Measurements from ENCODE around the gene PBX4. TPM values are rescaled to one million over a fixed set of nuclear protein-coding genes. Genes with fewer than 3 reads are reported as not detected.

Gene PBX4
- total and polyA plus RNA-seq, 10 of the 15 experiments (the other 5 are each of a cell fraction or from before 2014, with no cell fraction given): 0.18 to 17.3 (median 4.2) TPM

GRCh38 chr19:19532806-19533701 lies 85.4 kb downstream of the PBX4 start (continued):
- TF ChIP-seq ZNF687 (IDR thresholded peaks at IDR 0.05) (no peak), NRF1 (conservative IDR thresholded peaks at IDR 0.05; ENCODE audit: low read depth, low read length) (no peak), USF2 (IDR thresholded peaks at IDR 0.05; ENCODE audit: borderline replicate concordance, low read depth, low read length) (no peak), SREBF1 (IDR thresholded peaks at IDR 0.05; ENCODE audit: low read length) (no peak), ZBTB4 (CRISPR knock-in tag; IDR thresholded peaks at IDR 0.05) (no peak), RB1 (IDR thresholded peaks at IDR 0.05; ENCODE audit: borderline replicate concordance) (no peak), CBFB (IDR thresholded peaks at IDR 0.05; ENCODE audit: low read depth) (no peak), MYC (IDR thresholded peaks at IDR 0.05; ENCODE audit: insufficient read depth, insufficient read length, insufficient replicate concordance, low read length, severe bottlenecking) (no peak), TBL1XR1 (IDR thresholded peaks at IDR 0.05; ENCODE audit: low read depth, low read length) (no peak), HCFC1 (IDR thresholded peaks at IDR 0.05; ENCODE audit: low read length) (no peak), ZNF207 (IDR thresholded peaks at IDR 0.05; ENCODE audit: borderline replicate concordance) (no peak), RCOR1 (conservative IDR thresholded peaks at IDR 0.05; ENCODE audit: low read depth, low read length) (no peak), ASH2L (IDR thresholded peaks at IDR 0.05; ENCODE audit: borderline replicate concordance, low read depth) (no peak), SP1 (IDR thresholded peaks at IDR 0.05; ENCODE audit: low read depth, low read length) (no peak)
